NCI-H2029 (cell line): ENCODE measurements around the gene CRIP3.
"Not testable (repeated sequence)": the region's sequence is repeated elsewhere in the genome, so short reads cannot be mapped to it uniquely, and the experiment has no call there.

Experiments
- DNase-seq: peaks from one replicate; lab custom pipeline; 2025; lab: John Stamatoyannopoulos, UW

Gene CRIP3

GRCh38 chr6:43306086-43306485 is 2.5 kb downstream of the CRIP3 start:
- DNase-seq, result no peak

- DNase-seq, result no peak
Measured at GRCh38 chr6:43304882-43305281, 3.7 kb downstream of the CRIP3 start.

- no peak for DNase-seq
Measured at GRCh38 chr6:43304361-43304760, 4.3 kb downstream of the CRIP3 start.

GRCh38 chr6:43303751-43304331 is 4.8 kb downstream of the CRIP3 start:
- no peak for DNase-seq

GRCh38 chr6:43303006-43303405 is 5.6 kb downstream of the CRIP3 start:
- not testable (repeated sequence) for DNase-seq

- DNase-seq, result no peak
Measured at GRCh38 chr6:43302126-43302525, 6.5 kb downstream of the CRIP3 start.

- DNase-seq, result no peak
Measured at GRCh38 chr6:43301081-43301870, 7.3 kb downstream of the CRIP3 start.

GRCh38 chr6:43299338-43300293 is 9.0 kb downstream of the CRIP3 start:
- DNase-seq, result no peak

- no peak for DNase-seq
Measured at GRCh38 chr6:43298565-43299337, 9.9 kb downstream of the CRIP3 start.

- DNase-seq, result no peak
Measured at GRCh38 chr6:43297644-43298564, 10.7 kb downstream of the CRIP3 start, which contains the start of gene SLC22A7. SLC22A7 (plus strand) TSS chr6:43298260; CDS start chr6:43298359, 99 bp downstream.

GRCh38 chr6:43296780-43297497 is 11.7 kb downstream of the CRIP3 start:
- DNase-seq, result no peak

GRCh38 chr6:43295456-43295855 is 13.2 kb downstream of the CRIP3 start:
- no peak for DNase-seq

- no peak for DNase-seq
Measured at GRCh38 chr6:43294536-43294935, 14.1 kb downstream of the CRIP3 start.

GRCh38 chr6:43293698-43294097 is 14.9 kb downstream of the CRIP3 start:
- DNase-seq, result no peak

GRCh38 chr6:43292763-43293318 is 15.8 kb downstream of the CRIP3 start:
- no peak for DNase-seq

- no peak for DNase-seq
Measured at GRCh38 chr6:43292341-43292740, 16.3 kb downstream of the CRIP3 start.

- no peak for DNase-seq
Measured at GRCh38 chr6:43291708-43292107, 16.9 kb downstream of the CRIP3 start.

- no peak for DNase-seq
Measured at GRCh38 chr6:43290905-43291355, 17.7 kb downstream of the CRIP3 start.

GRCh38 chr6:43290339-43290904 is 18.2 kb downstream of the CRIP3 start:
- no peak for DNase-seq
